Keratinocyte (primary cell): Measurements from ENCODE around the gene CCDC7. TPM values are rescaled to one million over a fixed set of nuclear protein-coding genes. Genes with fewer than 3 reads are reported as not detected.
A peak's percentile ranks its signal among the peaks of the same experiment; 100 is the strongest.

Source experiments
- DNase-seq: peaks from one replicate; pipeline ENCODE4 v3.0.0-alpha.2; 2011; ENCODE audit warnings: low read depth, missing footprints, low spot score
- FAIRE-seq: peaks from 2 replicates; lab custom pipeline; 2011; peaks lifted over from hg19 to GRCh38; lab: Jason Lieb, UNC
- H2AFZ ChIP-seq: 2 replicates; pipeline ENCODE4 v1.6.0; 2012; ENCODE audit warnings: low read length, control low read depth, inconsistent platforms; ENCODE audit not compliant: control insufficient read depth
- H3K27ac ChIP-seq: 2 replicates; pipeline ENCODE4 v1.5.1; 2011; ENCODE audit warnings: low read length; ENCODE audit not compliant: control insufficient read depth, insufficient read depth
- H3K27me3 ChIP-seq: 3 replicates; pipeline ENCODE4 v1.6.0; 2011; ENCODE audit warnings: low read length; ENCODE audit not compliant: control insufficient read depth, insufficient read depth; ENCODE audit errors: extremely low read depth
- H3K36me3 ChIP-seq, 2 experiments: 2 replicates in 1 of 2; 3 replicates in 1 of 2; pipeline ENCODE4 v1.5.1; 2011; ENCODE audit warnings: low read length in 2 of 2, mild to moderate bottlenecking in 1 of 2; ENCODE audit not compliant: control insufficient read depth in 2 of 2, insufficient read depth in 2 of 2; ENCODE audit errors: extremely low read depth in 1 of 2
- H3K4me1 ChIP-seq: 3 replicates; pipeline ENCODE4 v1.5.1; 2011; ENCODE audit warnings: low read length; ENCODE audit not compliant: control insufficient read depth, insufficient read depth; ENCODE audit errors: extremely low read depth
- H3K4me2 ChIP-seq: 3 replicates; pipeline ENCODE4 v1.6.0; 2011; ENCODE audit warnings: low read depth, low read length; ENCODE audit not compliant: control insufficient read depth, insufficient read depth; ENCODE audit errors: extremely low read depth
- H3K4me3 ChIP-seq, 3 experiments: fragments of 200-600 bp in 1 of 3; sonication (generic) in 1 of 3; 2 replicates in 2 of 3; 3 replicates in 1 of 3; pipeline ENCODE4 v1.5.1; 2011 to 2016; ENCODE audit warnings: low read length in 3 of 3, mild to moderate bottlenecking in 3 of 3, control low read depth in 2 of 3, inconsistent platforms in 1 of 3, low read depth in 1 of 3, mixed read lengths in 1 of 3, mixed run types in 1 of 3, moderate library complexity in 1 of 3; ENCODE audit not compliant: control insufficient read depth in 2 of 3, insufficient read depth in 2 of 3; ENCODE audit errors: extremely low read depth in 1 of 3
- H3K79me2 ChIP-seq: 2 replicates; pipeline ENCODE4 v1.6.0; 2012; ENCODE audit warnings: low read length; ENCODE audit not compliant: control insufficient read depth, insufficient read depth
- H3K9ac ChIP-seq: 3 replicates; pipeline ENCODE4 v1.6.0; 2011; ENCODE audit warnings: low read length; ENCODE audit not compliant: control insufficient read depth, insufficient read depth; ENCODE audit errors: extremely low read depth
- H3K9me1 ChIP-seq: 3 replicates; pipeline ENCODE4 v1.6.0; 2011; ENCODE audit warnings: low read length; ENCODE audit not compliant: control insufficient read depth, insufficient read depth; ENCODE audit errors: extremely low read depth
- H3K9me3 ChIP-seq: 2 replicates; pipeline ENCODE4 v1.5.1; 2012; ENCODE audit warnings: low read depth, low read length; ENCODE audit not compliant: control insufficient read depth
- H4K20me1 ChIP-seq: 3 replicates; pipeline ENCODE4 v1.6.0; 2011; ENCODE audit warnings: low read length; ENCODE audit not compliant: control insufficient read depth, insufficient read depth; ENCODE audit errors: extremely low read depth
- EZH2 ChIP-seq: IDR thresholded peaks from one replicate; pipeline ENCODE4 v1.6.1; 2012; ENCODE audit warnings: inconsistent platforms, mild to moderate bottlenecking, low read length, moderate library complexity
- dilution Hi-C: fragments of 300-500 bp; cut with MboI; formaldehyde crosslinking; loops from one replicate; pipeline ENCODE4 v1.7.0; 2020; ENCODE audit warnings: low sequenced_read_pairs; ENCODE audit not compliant: extremely low pct_ligation_motif_present
- polyA plus RNA-seq, 5 experiments: library from polyadenylated mRNA; depleted of rRNA in 3 of 5; stranded (reverse) in 3 of 5; stranded (forward) in 1 of 5; unstranded in 1 of 5; fragments of >200 nt; gene quantifications; 1 replicate in 1 of 5; 2 replicates in 3 of 5; 3 replicates in 1 of 5; pipeline versions ENCODE4 v1.2.1 to v1.2.3, GENCODE V29; 2011 to 2012; ENCODE audit warnings: missing spikeins in 2 of 5, low read depth in 1 of 5, low replicate concordance in 1 of 5
- TF ChIP-seq, protein P1 (sequence below), 3 experiments: IDR thresholded peaks in 1 of 3; conservative IDR thresholded peaks in 1 of 3; optimal IDR thresholded peaks in 1 of 3; 2 replicates in 2 of 3; 3 replicates in 1 of 3; pipeline versions ENCODE3 to v1.5.1; 2011; ENCODE audit warnings: low read length in 3 of 3, mild to moderate bottlenecking in 3 of 3, moderate library complexity in 2 of 3, control low read depth in 1 of 3, inconsistent platforms in 1 of 3; ENCODE audit not compliant: insufficient read depth in 2 of 3; ENCODE audit errors: extremely low read depth in 1 of 3

Gene CCDC7
- polyA plus RNA-seq, 1 donor (not counting 4 experiments of a cell fraction or from before 2014, with no cell fraction given): 1.1 TPM

DNA sequence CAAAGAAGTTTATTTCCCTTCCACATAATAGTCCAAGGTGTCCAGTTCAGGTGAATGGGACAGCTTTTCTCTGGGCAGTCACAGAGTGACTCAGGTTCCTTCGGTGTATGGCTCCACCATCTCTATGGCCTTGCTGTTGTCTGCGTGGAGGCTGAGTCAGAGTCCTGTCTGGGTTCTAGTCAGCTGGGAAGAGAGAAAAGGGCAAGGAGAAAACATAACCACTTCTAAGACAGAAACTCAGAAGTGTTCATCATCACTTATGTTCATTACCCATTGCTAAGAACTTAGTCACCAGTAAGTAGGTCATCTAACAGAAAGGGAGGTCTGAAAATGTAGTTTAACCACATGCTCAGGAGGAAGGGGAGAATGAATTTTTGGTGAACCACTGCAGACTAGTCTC, 32.4 kb upstream of the CCDC7 start:
- no peaks in the 10 kb centered on the region for H3K36me3 ChIP-seq
- H4K20me1 ChIP-seq: no peaks in the 10 kb centered on the region
- no peaks in the 10 kb centered on the region for H3K79me2 ChIP-seq
- no peaks in the 10 kb centered on the region for H3K9me1 ChIP-seq
- no peak overlapping the region for H3K9ac ChIP-seq
- no peak overlapping the region for H3K4me3 ChIP-seq
- peaks cover 14% of the 10 kb centered on the region for H3K4me1 ChIP-seq
- H3K27me3 ChIP-seq: no peaks in the 10 kb centered on the region
- dilution Hi-C loops: no loop called here
- no peak overlapping the region for H3K4me2 ChIP-seq
- H2AFZ ChIP-seq: no peak overlapping the region
- H3K9me3 ChIP-seq: no peaks in the 10 kb centered on the region
- TF ChIP-seq, protein P1, sequence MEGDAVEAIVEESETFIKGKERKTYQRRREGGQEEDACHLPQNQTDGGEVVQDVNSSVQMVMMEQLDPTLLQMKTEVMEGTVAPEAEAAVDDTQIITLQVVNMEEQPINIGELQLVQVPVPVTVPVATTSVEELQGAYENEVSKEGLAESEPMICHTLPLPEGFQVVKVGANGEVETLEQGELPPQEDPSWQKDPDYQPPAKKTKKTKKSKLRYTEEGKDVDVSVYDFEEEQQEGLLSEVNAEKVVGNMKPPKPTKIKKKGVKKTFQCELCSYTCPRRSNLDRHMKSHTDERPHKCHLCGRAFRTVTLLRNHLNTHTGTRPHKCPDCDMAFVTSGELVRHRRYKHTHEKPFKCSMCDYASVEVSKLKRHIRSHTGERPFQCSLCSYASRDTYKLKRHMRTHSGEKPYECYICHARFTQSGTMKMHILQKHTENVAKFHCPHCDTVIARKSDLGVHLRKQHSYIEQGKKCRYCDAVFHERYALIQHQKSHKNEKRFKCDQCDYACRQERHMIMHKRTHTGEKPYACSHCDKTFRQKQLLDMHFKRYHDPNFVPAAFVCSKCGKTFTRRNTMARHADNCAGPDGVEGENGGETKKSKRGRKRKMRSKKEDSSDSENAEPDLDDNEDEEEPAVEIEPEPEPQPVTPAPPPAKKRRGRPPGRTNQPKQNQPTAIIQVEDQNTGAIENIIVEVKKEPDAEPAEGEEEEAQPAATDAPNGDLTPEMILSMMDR (optimal IDR thresholded peaks at IDR 0.05 in 1 of 3, IDR thresholded peaks at IDR 0.05 in 1 of 3, conservative IDR thresholded peaks at IDR 0.05 in 1 of 3; ENCODE audit: extremely low read depth in 1 of 3, insufficient read depth in 2 of 3, low read length in 3 of 3): no peak
- no peak for TF ChIP-seq EZH2
- peak overlapping the region; percentile 7 for H3K27ac ChIP-seq
- FAIRE-seq (peak; percentile 71), DNase-seq (peak; percentile 85)

DNA sequence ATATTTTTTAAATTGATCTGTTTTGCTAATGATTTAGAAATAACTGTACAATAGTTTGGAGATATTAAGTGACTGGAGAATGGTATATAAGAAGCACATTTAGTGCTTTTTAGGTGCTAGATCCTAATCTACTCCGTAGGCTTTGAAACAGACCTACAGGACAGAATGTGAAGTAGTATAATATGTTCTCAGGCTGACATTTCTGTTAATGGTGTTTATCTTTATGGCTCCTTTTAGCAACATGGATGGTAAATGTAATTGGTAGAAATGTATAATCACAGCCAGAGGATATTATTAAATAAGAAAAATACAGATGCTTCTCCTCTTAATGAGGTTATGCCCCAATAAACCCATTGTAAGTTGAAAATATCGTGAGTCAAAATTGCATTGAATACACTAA, 30.6 kb upstream of the CCDC7 start:
- H3K4me3 ChIP-seq: no peak overlapping the region
- H4K20me1 ChIP-seq: no peaks in the 10 kb centered on the region
- H3K27ac ChIP-seq: no peak overlapping the region
- H3K4me1 ChIP-seq: peaks cover 14% of the 10 kb centered on the region
- H3K9me3 ChIP-seq: no peaks in the 10 kb centered on the region
- dilution Hi-C loops: no loop called here
- no peak overlapping the region for H2AFZ ChIP-seq
- H3K27me3 ChIP-seq: no peaks in the 10 kb centered on the region
- TF ChIP-seq EZH2: no peak
- TF ChIP-seq, protein P1 (optimal IDR thresholded peaks at IDR 0.05 in 1 of 3, IDR thresholded peaks at IDR 0.05 in 1 of 3, conservative IDR thresholded peaks at IDR 0.05 in 1 of 3; ENCODE audit: extremely low read depth in 1 of 3, insufficient read depth in 2 of 3, low read length in 3 of 3): no peak
- DNase-seq (no peak), FAIRE-seq (no peak)
- H3K9me1 ChIP-seq: no peaks in the 10 kb centered on the region
- no peak overlapping the region for H3K4me2 ChIP-seq
- H3K36me3 ChIP-seq: no peaks in the 10 kb centered on the region
- H3K9ac ChIP-seq: no peak overlapping the region
- no peaks in the 10 kb centered on the region for H3K79me2 ChIP-seq
